NCI-H146 treated with DMSO at 0.1 percent for 48 hours (cell line): ENCODE measurements around the gene DDX47.
"Not testable (repeated sequence)": the region's sequence is repeated elsewhere in the genome, so short reads cannot be mapped to it uniquely, and the experiment has no call there.

ENCODE experiments used
- DNase-seq: peaks from one replicate; lab custom pipeline; 2025; ENCODE audit not compliant: unreplicated experiment; lab: John Stamatoyannopoulos, UW

DDX47 gene

GRCh38 chr12:12870465-12870864 is 57.3 kb downstream of the DDX47 start:
- no peak for DNase-seq

DNA sequence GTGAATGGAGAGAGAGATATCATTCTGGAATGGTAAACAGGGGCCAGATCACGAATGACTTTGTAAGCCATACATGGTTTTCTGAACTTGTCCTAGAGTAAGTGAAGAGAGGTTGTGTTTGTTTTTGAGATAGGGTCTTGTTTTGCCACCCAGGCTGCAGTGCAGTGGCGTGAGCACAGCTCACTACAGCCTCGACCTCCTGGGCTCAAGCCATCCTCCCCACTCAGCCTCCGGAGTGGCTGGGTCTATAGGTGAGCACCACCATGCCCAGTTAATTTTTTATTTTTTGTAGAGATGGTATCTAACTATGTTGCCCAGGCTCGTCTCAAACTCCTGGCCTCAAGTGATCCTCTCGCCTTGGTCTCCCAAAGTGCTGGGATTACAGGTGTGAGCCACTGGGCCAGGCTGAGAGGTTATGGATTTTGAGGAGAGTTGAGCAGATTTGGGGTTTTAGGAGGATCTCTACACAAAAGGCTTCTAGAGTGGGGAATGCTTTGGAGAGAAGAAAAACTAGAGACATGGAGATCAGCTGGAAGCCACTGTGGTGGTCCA is 58.5 kb downstream of the DDX47 start:
- no peak for DNase-seq

DNA sequence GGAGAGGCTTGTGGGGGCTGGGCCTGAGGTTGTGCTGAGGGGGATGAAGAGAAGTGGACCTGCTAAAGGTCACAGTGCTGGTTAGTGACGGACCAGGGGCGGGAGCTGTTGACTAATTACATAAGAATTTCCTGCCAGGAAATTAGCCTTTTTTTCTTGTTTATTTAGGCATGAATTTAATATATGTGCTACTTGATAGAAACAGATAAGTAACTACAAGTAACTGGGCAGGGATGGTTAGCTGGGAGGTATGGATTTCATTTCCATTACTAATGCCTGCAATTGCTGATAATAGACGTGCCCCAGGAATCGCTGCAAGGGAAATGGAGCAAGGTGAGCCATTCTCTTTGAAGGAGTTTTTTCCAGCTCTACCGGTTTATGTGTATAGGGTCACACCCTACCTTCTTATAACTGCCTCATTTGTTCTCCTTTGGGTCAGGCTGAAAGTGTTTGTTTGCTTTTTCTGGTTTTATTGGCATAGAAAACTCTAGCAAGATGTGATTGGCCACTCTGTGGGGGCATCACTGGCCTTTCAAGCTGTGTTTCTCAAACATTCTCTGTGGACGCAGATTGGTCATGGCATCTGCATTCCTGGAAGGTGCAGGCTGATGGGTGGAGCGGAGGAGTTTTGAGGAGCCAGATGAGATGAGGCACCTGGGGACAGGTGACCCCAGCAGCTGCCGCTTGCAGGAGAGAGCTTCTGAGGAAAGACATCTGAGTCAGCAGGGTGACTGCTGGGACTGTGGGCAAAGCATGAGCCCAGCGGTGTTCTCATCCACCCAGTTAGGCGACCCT is 59.2 kb downstream of the DDX47 start:
- DNase-seq: no peak

GRCh38 chr12:12872934-12873275 is 59.8 kb downstream of the DDX47 start:
- DNase-seq: no peak

DNA sequence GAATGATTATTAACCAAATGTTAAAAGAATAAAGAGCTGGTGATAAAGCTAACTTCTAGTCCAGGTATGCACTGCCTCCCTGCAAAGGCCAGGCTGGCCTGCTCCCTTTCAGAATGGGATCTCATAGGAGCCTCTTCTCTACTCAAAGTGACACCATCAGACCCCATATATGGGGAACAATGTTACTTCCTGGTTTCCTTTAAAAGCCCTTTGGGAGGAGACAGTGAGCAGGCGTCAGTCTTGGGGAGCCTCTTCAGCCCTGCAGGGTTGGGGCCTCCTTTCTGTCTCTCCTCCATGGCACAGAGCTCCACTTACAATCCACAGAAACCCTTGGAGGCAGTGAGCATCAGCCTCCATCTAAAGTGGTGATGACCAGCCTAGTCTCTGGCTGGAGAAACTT is 60.9 kb downstream of the DDX47 start:
- no peak for DNase-seq

GRCh38 chr12:12875301-12875700 is 62.2 kb downstream of the DDX47 start:
- DNase-seq: not testable (repeated sequence)

- DNase-seq: no peak
These were observed 64.1 kb downstream of the DDX47 start for GRCh38 chr12:12877153-12877768.

GRCh38 chr12:12877781-12878455 is 64.8 kb downstream of the DDX47 start:
- DNase-seq: no peak
